ENCODE results near the gene FARP1.

Gene FARP1

GRCh38 chr13:98176777-98177608 lies 34.1 kb downstream of the FARP1 start, which contains the start of gene RNF113B:
RNF113B (minus strand) TSS chr13:98177269; CDS start chr13:98177236, 33 bp downstream.
- DNase-seq: no peak

- DNase-seq: no peak
Measured at GRCh38 chr13:98180092-98180491, 37.2 kb downstream of the FARP1 start.

- no peak for DNase-seq
Measured at GRCh38 chr13:98181111-98181815, 38.4 kb downstream of the FARP1 start.

GRCh38 chr13:98182153-98182552 lies 39.3 kb downstream of the FARP1 start:
- no peak for DNase-seq

GRCh38 chr13:98182589-98182988 lies 39.7 kb downstream of the FARP1 start:
- DNase-seq: no peak

GRCh38 chr13:98184792-98185191 lies 41.9 kb downstream of the FARP1 start:
- no peak for DNase-seq

- no peak for DNase-seq
Measured at GRCh38 chr13:98187155-98187964, 44.5 kb downstream of the FARP1 start.

- no peak for DNase-seq
Measured at GRCh38 chr13:98187965-98188261, 45.0 kb downstream of the FARP1 start.

GRCh38 chr13:98188544-98189166 lies 45.8 kb downstream of the FARP1 start:
- no peak for DNase-seq

GRCh38 chr13:98189841-98190505 lies 47.1 kb downstream of the FARP1 start:
- DNase-seq: no peak

GRCh38 chr13:98190889-98191444 lies 48.1 kb downstream of the FARP1 start:
- DNase-seq: no peak

- no peak for DNase-seq
Measured at GRCh38 chr13:98192008-98192407, 49.1 kb downstream of the FARP1 start.

- no peak for DNase-seq
Measured at GRCh38 chr13:98195054-98195791, 52.3 kb downstream of the FARP1 start.

- no peak for DNase-seq
Measured at GRCh38 chr13:98198683-98199082, 55.8 kb downstream of the FARP1 start.

GRCh38 chr13:98199480-98199879 lies 56.6 kb downstream of the FARP1 start:
- DNase-seq: no peak

GRCh38 chr13:98200211-98200878 lies 57.5 kb downstream of the FARP1 start:
- DNase-seq: no peak

- no peak for DNase-seq
Measured at GRCh38 chr13:98201189-98201588, 58.3 kb downstream of the FARP1 start.

- no peak for DNase-seq
Measured at GRCh38 chr13:98201984-98202383, 59.1 kb downstream of the FARP1 start.

GRCh38 chr13:98203646-98204326 lies 60.9 kb downstream of the FARP1 start:
- DNase-seq: no peak

GRCh38 chr13:98204546-98204945 lies 61.7 kb downstream of the FARP1 start:
- DNase-seq: no peak

All from DMS79 (cell line).